WTC11 (cell line): ENCODE data around the gene NPTX1. TPM values are rescaled to one million over a fixed set of nuclear protein-coding genes. Genes with fewer than 3 reads are reported as not detected.

ENCODE experiments used
- ATAC-seq: fragments of 200-7000 bp; cut with Tn5 transposase; 2 replicates; pipeline ENCODE4 v1.10.0; 2021; ENCODE audit warnings: mild to moderate bottlenecking, moderate library complexity
- CTCF ChIA-PET: fragments of 300-600 bp; sonication (Branson Sonifier 250); formaldehyde crosslinking; loops from one replicate; lab custom pipeline; 2021; ENCODE audit warnings: antibody characterized with exemption; lab: Charles Lee
- POLR2A ChIA-PET: fragments of 350-600 bp; sonication (Branson Sonifier 250); formaldehyde crosslinking; loops from one replicate; lab custom pipeline; 2021; ENCODE audit warnings: antibody characterized with exemption; lab: Charles Lee
- DNase-seq: peaks from one replicate; pipeline ENCODE4 v3.0.0; 2021; ENCODE audit warnings: low spot score
- H3K27ac Mint-ChIP-seq: 2 replicates; pipeline ENCODE4 v1.8.0; 2021; ENCODE audit warnings: mixed read lengths
- H3K27me3 Mint-ChIP-seq: 2 replicates; pipeline ENCODE4 v1.8.0; 2021; ENCODE audit warnings: low read depth, mild to moderate bottlenecking, moderate library complexity, mixed read lengths
- H3K36me3 Mint-ChIP-seq: 2 replicates; pipeline ENCODE4 v1.8.0; 2021; ENCODE audit warnings: mixed read lengths
- H3K4me1 Mint-ChIP-seq: 2 replicates; pipeline ENCODE4 v1.8.0; 2022; ENCODE audit warnings: mixed read lengths
- H3K4me3 Mint-ChIP-seq: 2 replicates; pipeline ENCODE4 v1.8.0; 2021; ENCODE audit warnings: mild to moderate bottlenecking, moderate library complexity, mixed read lengths
- H3K9me3 Mint-ChIP-seq: 2 replicates; pipeline ENCODE4 v1.8.0; 2021; ENCODE audit warnings: mixed read lengths
- AR ChIP-seq: fragments of 250-450 bp; sonication (Bioruptor Pico); IDR thresholded peaks from 2 replicates; pipeline ENCODE4 v1.9.0; 2021; ENCODE audit warnings: mild to moderate bottlenecking
- FOXJ3 ChIP-seq: sonication (generic); formaldehyde crosslinking; IDR thresholded peaks from 2 replicates; pipeline ENCODE4 v1.9.0; 2021; ENCODE audit warnings: missing genetic modification reagents, mild to moderate bottlenecking, borderline replicate concordance
- FOXP1 ChIP-seq: sonication (generic); formaldehyde crosslinking; IDR thresholded peaks from 2 replicates; pipeline ENCODE4 v1.8.0; 2022; ENCODE audit warnings: missing genetic modification reagents, mild to moderate bottlenecking, moderate library complexity, borderline replicate concordance
- IRF2 ChIP-seq: sonication (generic); formaldehyde crosslinking; IDR thresholded peaks from 2 replicates; pipeline ENCODE4 v1.8.0; 2022; ENCODE audit warnings: low read depth, missing genetic modification reagents, borderline replicate concordance
- PRRX2 ChIP-seq: fragments of 250-450 bp; sonication (Bioruptor Pico); IDR thresholded peaks from 2 replicates; pipeline ENCODE4 v1.8.0; 2021; ENCODE audit warnings: mild to moderate bottlenecking
- TEAD4 ChIP-seq: sonication (generic); formaldehyde crosslinking; IDR thresholded peaks from 2 replicates; pipeline ENCODE4 v1.8.0; 2022; ENCODE audit warnings: mild to moderate bottlenecking, missing genetic modification reagents
- ZNF423 ChIP-seq: fragments of 250-450 bp; sonication (Bioruptor Pico); IDR thresholded peaks from 2 replicates; pipeline ENCODE4 v2.1.2; 2022; ENCODE audit warnings: mild to moderate bottlenecking, moderate library complexity
- total RNA-seq: library from RNA; stranded (reverse); gene quantifications from 3 replicates; pipeline ENCODE4 v1.2.3, GENCODE V29; 2021
- TF ChIP-seq, protein P1 (sequence below): sonication (generic); formaldehyde crosslinking; IDR thresholded peaks from 2 replicates; pipeline ENCODE4 v1.8.0; 2022; ENCODE audit warnings: mild to moderate bottlenecking, missing genetic modification reagents
- TF ChIP-seq, protein P2 (sequence below): sonication (generic); formaldehyde crosslinking; IDR thresholded peaks from 2 replicates; pipeline ENCODE4 v1.8.1; 2023; ENCODE audit warnings: mild to moderate bottlenecking, missing genetic modification reagents, borderline replicate concordance
- TF ChIP-seq, protein P3 (sequence below): fragments of 250-450 bp; sonication (Bioruptor Pico); IDR thresholded peaks from 2 replicates; pipeline ENCODE4 v1.8.0; 2021; ENCODE audit warnings: mild to moderate bottlenecking
- TF ChIP-seq, protein P4 (sequence below): fragments of 200-600 bp; IDR thresholded peaks from 2 replicates; pipeline ENCODE4 v1.8.0; 2022; ENCODE audit warnings: antibody characterized with exemption
- TF ChIP-seq, protein P5 (sequence below): fragments of 250-450 bp; sonication (Bioruptor Pico); IDR thresholded peaks from 2 replicates; pipeline ENCODE4 v1.9.0; 2021; ENCODE audit warnings: mild to moderate bottlenecking, borderline replicate concordance

The NPTX1 gene
- total RNA-seq, 1 experiment from 2014 or later, result 15.1 TPM

- CTCF ChIA-PET, result interaction anchor here (1.1 kb wide), 1 partner anchor 22 kb away, joined by 4 read pairs; no protein-coding TSS in a partner anchor
Observed at GRCh38 chr17:80449194-80449929, 27.0 kb downstream of the NPTX1 start.

DNA sequence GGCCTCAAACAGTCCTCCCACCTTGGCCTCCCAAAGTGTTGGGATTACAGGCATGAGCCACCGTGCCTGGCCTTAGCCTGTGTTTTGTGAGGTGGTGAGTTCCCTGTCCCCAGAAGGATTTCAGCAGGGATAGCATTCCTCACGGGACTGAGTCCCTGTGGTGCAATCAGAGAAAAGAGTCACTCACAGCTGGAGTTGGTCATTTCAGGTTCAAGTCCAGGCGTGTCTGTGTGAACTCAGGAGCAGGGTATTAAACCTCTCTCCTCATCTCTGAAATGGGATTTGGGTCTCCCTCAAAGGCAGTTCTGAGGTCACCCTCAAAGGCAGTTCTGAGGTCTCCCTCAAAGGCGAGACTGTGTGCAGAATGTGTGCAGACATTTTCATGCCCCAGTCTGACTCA, 28.6 kb downstream of the NPTX1 start:
- H3K27ac Mint-ChIP-seq, result no peak overlapping the region
- ChIA-PET CTCF (no interaction called here), POLR2A (interaction anchor here (0.6 kb wide), 1 partner anchor 116 kb away, joined by 6 read pairs; no protein-coding TSS in a partner anchor)
- TF ChIP-seq TEAD4 (CRISPR knock-in tag) (no peak), FOXP1 (no peak), PRRX2 (CRISPR knock-in tag) (no peak), AR (CRISPR knock-in tag) (no peak)
- TF ChIP-seq, protein P1, sequence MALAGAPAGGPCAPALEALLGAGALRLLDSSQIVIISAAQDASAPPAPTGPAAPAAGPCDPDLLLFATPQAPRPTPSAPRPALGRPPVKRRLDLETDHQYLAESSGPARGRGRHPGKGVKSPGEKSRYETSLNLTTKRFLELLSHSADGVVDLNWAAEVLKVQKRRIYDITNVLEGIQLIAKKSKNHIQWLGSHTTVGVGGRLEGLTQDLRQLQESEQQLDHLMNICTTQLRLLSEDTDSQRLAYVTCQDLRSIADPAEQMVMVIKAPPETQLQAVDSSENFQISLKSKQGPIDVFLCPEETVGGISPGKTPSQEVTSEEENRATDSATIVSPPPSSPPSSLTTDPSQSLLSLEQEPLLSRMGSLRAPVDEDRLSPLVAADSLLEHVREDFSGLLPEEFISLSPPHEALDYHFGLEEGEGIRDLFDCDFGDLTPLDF (CRISPR knock-in tag), result no peak
- H3K9me3 Mint-ChIP-seq, result no peaks in the 10 kb centered on the region
- no peaks in the 10 kb centered on the region; the same call in 1 of the 2 replicates for H3K4me1 Mint-ChIP-seq
- H3K36me3 Mint-ChIP-seq, result no peaks in the 10 kb centered on the region
- no peak overlapping the region for H3K4me3 Mint-ChIP-seq
- peaks cover 4% of the 10 kb centered on the region for H3K27me3 Mint-ChIP-seq
- DNase-seq (no peak), ATAC-seq (no peak)

More at GRCh38 chr17:80449194-80449929, 27.0 kb downstream of the NPTX1 start:
- DNase-seq (no peak), ATAC-seq (no peak)
- H3K9me3 Mint-ChIP-seq, result no peaks in the 10 kb centered on the region
- H3K27me3 Mint-ChIP-seq, result peaks cover 9% of the 10 kb centered on the region
- TF ChIP-seq, protein P2, sequence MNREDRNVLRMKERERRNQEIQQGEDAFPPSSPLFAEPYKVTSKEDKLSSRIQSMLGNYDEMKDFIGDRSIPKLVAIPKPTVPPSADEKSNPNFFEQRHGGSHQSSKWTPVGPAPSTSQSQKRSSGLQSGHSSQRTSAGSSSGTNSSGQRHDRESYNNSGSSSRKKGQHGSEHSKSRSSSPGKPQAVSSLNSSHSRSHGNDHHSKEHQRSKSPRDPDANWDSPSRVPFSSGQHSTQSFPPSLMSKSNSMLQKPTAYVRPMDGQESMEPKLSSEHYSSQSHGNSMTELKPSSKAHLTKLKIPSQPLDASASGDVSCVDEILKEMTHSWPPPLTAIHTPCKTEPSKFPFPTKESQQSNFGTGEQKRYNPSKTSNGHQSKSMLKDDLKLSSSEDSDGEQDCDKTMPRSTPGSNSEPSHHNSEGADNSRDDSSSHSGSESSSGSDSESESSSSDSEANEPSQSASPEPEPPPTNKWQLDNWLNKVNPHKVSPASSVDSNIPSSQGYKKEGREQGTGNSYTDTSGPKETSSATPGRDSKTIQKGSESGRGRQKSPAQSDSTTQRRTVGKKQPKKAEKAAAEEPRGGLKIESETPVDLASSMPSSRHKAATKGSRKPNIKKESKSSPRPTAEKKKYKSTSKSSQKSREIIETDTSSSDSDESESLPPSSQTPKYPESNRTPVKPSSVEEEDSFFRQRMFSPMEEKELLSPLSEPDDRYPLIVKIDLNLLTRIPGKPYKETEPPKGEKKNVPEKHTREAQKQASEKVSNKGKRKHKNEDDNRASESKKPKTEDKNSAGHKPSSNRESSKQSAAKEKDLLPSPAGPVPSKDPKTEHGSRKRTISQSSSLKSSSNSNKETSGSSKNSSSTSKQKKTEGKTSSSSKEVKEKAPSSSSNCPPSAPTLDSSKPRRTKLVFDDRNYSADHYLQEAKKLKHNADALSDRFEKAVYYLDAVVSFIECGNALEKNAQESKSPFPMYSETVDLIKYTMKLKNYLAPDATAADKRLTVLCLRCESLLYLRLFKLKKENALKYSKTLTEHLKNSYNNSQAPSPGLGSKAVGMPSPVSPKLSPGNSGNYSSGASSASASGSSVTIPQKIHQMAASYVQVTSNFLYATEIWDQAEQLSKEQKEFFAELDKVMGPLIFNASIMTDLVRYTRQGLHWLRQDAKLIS, result no peak
- no peaks in the 10 kb centered on the region for H3K36me3 Mint-ChIP-seq
- no peak overlapping the region for H3K27ac Mint-ChIP-seq
- peaks cover 6% of the 10 kb centered on the region for H3K4me1 Mint-ChIP-seq
- POLR2A ChIA-PET, result no interaction called here
- H3K4me3 Mint-ChIP-seq, result no peak overlapping the region

DNA sequence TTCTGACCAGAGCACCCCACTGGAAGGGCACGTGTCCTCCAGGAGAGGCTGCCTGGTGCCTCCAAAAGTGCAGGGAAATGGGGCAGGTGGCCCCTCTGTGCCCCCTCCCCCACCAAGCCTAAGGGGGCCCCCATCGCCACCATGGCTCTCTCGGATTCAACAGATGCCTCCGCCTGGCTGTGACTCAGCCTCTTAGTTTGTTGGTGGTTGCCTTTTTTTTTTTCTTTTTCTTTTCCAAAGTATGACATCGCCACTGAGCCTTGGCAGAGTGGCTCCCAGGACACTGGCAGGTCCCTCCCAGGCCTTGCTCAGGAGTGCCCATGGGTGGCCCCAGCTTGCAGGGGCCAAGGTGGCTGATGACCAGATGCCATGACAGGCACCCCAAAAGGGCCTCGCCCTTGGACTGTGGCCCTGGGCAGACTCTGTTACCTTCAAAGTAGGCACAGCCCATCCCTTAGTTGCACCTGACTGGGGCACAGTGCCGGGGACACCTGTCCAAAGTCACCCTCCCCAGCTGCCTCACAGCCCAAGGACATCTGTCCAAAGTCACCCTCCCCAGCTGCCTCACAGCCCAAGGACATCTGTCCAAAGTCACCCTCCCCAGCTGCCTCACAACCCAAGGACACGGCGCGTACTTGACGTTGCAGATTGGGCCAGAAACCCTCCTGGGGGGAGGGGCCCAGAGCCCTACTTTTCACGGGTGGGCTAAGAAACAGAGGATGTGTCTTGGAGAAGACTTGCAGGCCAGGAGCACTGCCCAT, 29.6 kb downstream of the NPTX1 start:
- ATAC-seq (no peak), DNase-seq (no peak)
- ChIA-PET CTCF (no interaction called here), POLR2A (no interaction called here)
- Mint-ChIP-seq H3K9me3 (no peaks in the 10 kb centered on the region), H3K27ac (no peak overlapping the region), H3K27me3 (peaks cover 11% of the 10 kb centered on the region), H3K4me3 (no peak overlapping the region), H3K4me1 (no peaks in the 10 kb centered on the region; the same call in 1 of the 2 replicates), H3K36me3 (no peaks in the 10 kb centered on the region)
- TF ChIP-seq FOXJ3 (CRISPR knock-in tag) (no peak), IRF2 (no peak), ZNF423 (CRISPR knock-in tag) (no peak)
- TF ChIP-seq, protein P3, sequence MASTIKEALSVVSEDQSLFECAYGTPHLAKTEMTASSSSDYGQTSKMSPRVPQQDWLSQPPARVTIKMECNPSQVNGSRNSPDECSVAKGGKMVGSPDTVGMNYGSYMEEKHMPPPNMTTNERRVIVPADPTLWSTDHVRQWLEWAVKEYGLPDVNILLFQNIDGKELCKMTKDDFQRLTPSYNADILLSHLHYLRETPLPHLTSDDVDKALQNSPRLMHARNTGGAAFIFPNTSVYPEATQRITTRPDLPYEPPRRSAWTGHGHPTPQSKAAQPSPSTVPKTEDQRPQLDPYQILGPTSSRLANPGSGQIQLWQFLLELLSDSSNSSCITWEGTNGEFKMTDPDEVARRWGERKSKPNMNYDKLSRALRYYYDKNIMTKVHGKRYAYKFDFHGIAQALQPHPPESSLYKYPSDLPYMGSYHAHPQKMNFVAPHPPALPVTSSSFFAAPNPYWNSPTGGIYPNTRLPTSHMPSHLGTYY (CRISPR knock-in tag), result no peak
- TF ChIP-seq, protein P4, sequence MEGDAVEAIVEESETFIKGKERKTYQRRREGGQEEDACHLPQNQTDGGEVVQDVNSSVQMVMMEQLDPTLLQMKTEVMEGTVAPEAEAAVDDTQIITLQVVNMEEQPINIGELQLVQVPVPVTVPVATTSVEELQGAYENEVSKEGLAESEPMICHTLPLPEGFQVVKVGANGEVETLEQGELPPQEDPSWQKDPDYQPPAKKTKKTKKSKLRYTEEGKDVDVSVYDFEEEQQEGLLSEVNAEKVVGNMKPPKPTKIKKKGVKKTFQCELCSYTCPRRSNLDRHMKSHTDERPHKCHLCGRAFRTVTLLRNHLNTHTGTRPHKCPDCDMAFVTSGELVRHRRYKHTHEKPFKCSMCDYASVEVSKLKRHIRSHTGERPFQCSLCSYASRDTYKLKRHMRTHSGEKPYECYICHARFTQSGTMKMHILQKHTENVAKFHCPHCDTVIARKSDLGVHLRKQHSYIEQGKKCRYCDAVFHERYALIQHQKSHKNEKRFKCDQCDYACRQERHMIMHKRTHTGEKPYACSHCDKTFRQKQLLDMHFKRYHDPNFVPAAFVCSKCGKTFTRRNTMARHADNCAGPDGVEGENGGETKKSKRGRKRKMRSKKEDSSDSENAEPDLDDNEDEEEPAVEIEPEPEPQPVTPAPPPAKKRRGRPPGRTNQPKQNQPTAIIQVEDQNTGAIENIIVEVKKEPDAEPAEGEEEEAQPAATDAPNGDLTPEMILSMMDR, result no peak
- TF ChIP-seq, protein P5, sequence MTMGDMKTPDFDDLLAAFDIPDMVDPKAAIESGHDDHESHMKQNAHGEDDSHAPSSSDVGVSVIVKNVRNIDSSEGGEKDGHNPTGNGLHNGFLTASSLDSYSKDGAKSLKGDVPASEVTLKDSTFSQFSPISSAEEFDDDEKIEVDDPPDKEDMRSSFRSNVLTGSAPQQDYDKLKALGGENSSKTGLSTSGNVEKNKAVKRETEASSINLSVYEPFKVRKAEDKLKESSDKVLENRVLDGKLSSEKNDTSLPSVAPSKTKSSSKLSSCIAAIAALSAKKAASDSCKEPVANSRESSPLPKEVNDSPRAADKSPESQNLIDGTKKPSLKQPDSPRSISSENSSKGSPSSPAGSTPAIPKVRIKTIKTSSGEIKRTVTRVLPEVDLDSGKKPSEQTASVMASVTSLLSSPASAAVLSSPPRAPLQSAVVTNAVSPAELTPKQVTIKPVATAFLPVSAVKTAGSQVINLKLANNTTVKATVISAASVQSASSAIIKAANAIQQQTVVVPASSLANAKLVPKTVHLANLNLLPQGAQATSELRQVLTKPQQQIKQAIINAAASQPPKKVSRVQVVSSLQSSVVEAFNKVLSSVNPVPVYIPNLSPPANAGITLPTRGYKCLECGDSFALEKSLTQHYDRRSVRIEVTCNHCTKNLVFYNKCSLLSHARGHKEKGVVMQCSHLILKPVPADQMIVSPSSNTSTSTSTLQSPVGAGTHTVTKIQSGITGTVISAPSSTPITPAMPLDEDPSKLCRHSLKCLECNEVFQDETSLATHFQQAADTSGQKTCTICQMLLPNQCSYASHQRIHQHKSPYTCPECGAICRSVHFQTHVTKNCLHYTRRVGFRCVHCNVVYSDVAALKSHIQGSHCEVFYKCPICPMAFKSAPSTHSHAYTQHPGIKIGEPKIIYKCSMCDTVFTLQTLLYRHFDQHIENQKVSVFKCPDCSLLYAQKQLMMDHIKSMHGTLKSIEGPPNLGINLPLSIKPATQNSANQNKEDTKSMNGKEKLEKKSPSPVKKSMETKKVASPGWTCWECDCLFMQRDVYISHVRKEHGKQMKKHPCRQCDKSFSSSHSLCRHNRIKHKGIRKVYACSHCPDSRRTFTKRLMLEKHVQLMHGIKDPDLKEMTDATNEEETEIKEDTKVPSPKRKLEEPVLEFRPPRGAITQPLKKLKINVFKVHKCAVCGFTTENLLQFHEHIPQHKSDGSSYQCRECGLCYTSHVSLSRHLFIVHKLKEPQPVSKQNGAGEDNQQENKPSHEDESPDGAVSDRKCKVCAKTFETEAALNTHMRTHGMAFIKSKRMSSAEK (CRISPR knock-in tag), result no peak
